Measurements from ENCODE around the gene MAPK14.

Gene MAPK14

GRCh38 chr6:36139991-36140710, 112.5 kb downstream of the MAPK14 start:
- Histone ChIP-seq H3K4me3 (ENCODE audit: low read depth, low read length) (no peak overlapping the region), H3K27ac (no peak overlapping the region), H3K36me3 (replicated peaks) (no peaks in the 10 kb centered on the region), H3K27me3 (replicated peaks) (no peaks in the 10 kb centered on the region)
- in situ Hi-C loops (cut with HindIII; ENCODE audit: low pct_ligation_motif_present, low sequenced_read_pairs) = no loop called here
- no peak for DNase-seq
- TF ChIP-seq CTCF (IDR thresholded peaks at IDR 0.05; ENCODE audit: low read depth, low read length, missing control alignments) = no peak

GRCh38 chr6:36141091-36141490, 113.5 kb downstream of the MAPK14 start:
- H3K27ac ChIP-seq = no peak overlapping the region
- in situ Hi-C loops (cut with HindIII; ENCODE audit: low pct_ligation_motif_present, low sequenced_read_pairs) = no loop called here
- no peak overlapping the region for H3K4me3 ChIP-seq (ENCODE audit: low read depth, low read length)
- no peaks in the 10 kb centered on the region for H3K36me3 ChIP-seq (replicated peaks)
- no peak for TF ChIP-seq CTCF (IDR thresholded peaks at IDR 0.05; ENCODE audit: low read depth, low read length, missing control alignments)
- no peaks in the 10 kb centered on the region for H3K27me3 ChIP-seq (replicated peaks)
- no peak for DNase-seq

GRCh38 chr6:36141961-36142360, 114.4 kb downstream of the MAPK14 start:
- no peak for TF ChIP-seq CTCF (IDR thresholded peaks at IDR 0.05; ENCODE audit: low read depth, low read length, missing control alignments)
- Histone ChIP-seq H3K27ac (no peak overlapping the region), H3K4me3 (ENCODE audit: low read depth, low read length) (no peak overlapping the region), H3K27me3 (replicated peaks) (no peaks in the 10 kb centered on the region), H3K36me3 (replicated peaks) (no peaks in the 10 kb centered on the region)
- in situ Hi-C loops (cut with HindIII; ENCODE audit: low pct_ligation_motif_present, low sequenced_read_pairs) = no loop called here
- DNase-seq = no peak

GRCh38 chr6:36142971-36143838, 115.6 kb downstream of the MAPK14 start:
- H3K27ac ChIP-seq = no peak overlapping the region
- in situ Hi-C loops (cut with HindIII; ENCODE audit: low pct_ligation_motif_present, low sequenced_read_pairs) = no loop called here
- H3K4me3 ChIP-seq (ENCODE audit: low read depth, low read length) = no peak overlapping the region
- H3K36me3 ChIP-seq (replicated peaks) = no peaks in the 10 kb centered on the region
- H3K27me3 ChIP-seq (replicated peaks) = no peaks in the 10 kb centered on the region
- DNase-seq = no peak
- no peak for TF ChIP-seq CTCF (IDR thresholded peaks at IDR 0.05; ENCODE audit: low read depth, low read length, missing control alignments)

GRCh38 chr6:36145495-36145894, 117.9 kb downstream of the MAPK14 start:
- H3K27me3 ChIP-seq (replicated peaks) = no peaks in the 10 kb centered on the region
- no peak overlapping the region for H3K27ac ChIP-seq
- H3K36me3 ChIP-seq (replicated peaks) = no peaks in the 10 kb centered on the region
- no peak overlapping the region for H3K4me3 ChIP-seq (ENCODE audit: low read depth, low read length)
- TF ChIP-seq CTCF (IDR thresholded peaks at IDR 0.05; ENCODE audit: low read depth, low read length, missing control alignments) = no peak
- in situ Hi-C loops (cut with HindIII; ENCODE audit: low pct_ligation_motif_present, low sequenced_read_pairs) = no loop called here
- DNase-seq = no peak
